ENCODE data around the gene ATF6B. TPM values are rescaled to one million over a fixed set of nuclear protein-coding genes. Genes with fewer than 3 reads are reported as not detected.
"Not testable (repeated sequence)": the region's sequence is repeated elsewhere in the genome, so short reads cannot be mapped to it uniquely, and the experiment has no call there.

ATF6B gene
- total RNA-seq, 2 donors from 2014 or later = 125 to 132 TPM

GRCh38 chr6:32112431-32112980 is 15.5 kb downstream of the ATF6B start:
- no peaks in the 10 kb centered on the region for H3K36me3 Mint-ChIP-seq
- peaks cover 10 to 11% of the 10 kb centered on the region in 2 donors for H3K27me3 Mint-ChIP-seq
- H3K4me3 Mint-ChIP-seq = no peak overlapping the region
- DNase-seq (ENCODE audit: low spot score) = no peak
- H3K4me1 Mint-ChIP-seq (ENCODE audit: low read depth in 2 of 2) = peaks cover 0 to 24% of the 10 kb centered on the region in 2 donors
- peak overlapping the region in 1 of 2 donors; percentile 32 for H3K27ac Mint-ChIP-seq
- no peak for ATAC-seq
- no peaks in the 10 kb centered on the region for H3K9me3 Mint-ChIP-seq

DNA sequence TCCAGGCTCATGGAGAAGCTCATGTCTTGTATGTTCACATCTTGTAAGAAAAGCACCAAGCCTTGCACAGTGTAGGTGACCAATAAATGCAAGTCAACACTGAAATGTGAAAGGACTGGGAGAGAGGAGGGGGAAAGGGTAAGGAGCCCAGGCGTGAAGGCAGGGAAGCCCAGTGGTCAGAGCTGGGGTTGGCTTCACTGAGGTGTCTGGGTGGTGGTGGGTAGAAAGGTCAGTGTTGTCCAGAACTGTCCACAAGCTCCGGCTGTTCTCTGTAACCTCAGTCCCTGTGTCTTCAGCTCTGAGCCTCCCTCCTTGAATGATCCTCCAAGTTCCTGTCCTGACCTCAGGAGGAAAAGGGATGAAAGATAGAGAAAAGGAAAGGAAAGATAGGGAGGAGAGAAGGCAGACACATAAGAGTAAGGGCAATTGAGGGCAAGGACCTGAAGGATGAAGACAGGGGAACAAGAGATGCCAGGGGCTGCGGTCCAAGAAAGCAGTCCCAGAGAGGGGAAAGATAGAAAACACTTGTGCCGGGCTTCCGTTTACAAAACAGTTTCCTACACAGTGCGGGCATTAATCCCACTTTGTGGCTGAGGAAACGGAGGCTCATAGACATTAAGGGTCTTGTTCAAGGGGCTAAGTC is 16.5 kb downstream of the ATF6B start:
- Mint-ChIP-seq H3K4me1 (ENCODE audit: low read depth in 2 of 2) (peaks cover 0 to 25% of the 10 kb centered on the region in 2 donors), H3K36me3 (no peaks in the 10 kb centered on the region), H3K4me3 (no peak overlapping the region), H3K27me3 (peaks cover 13% of the 10 kb centered on the region in 2 donors), H3K27ac (no peak overlapping the region), H3K9me3 (no peaks in the 10 kb centered on the region)
- DNase-seq (ENCODE audit: low spot score) (no peak), ATAC-seq (no peak)

DNA sequence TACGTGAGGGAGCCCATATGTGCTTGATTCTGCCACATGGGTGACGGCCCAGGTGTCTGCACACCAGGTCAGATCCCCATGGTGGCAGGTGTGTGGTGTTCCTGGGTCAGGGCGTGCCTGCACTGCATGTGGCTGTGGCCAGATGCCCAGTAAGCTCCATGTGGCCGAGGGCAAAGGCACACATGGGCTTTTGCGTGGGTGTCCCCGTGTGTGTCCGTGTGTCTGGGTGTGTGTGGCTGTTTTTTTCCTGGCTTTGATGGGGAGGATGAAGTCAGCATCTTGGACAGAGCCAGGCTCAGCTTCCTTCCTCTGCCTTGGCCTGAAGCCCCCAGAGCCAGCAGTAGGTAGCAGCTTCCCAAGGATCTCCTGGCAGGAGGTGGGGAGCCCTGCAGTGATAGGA is 17.4 kb downstream of the ATF6B start:
- H3K4me1 Mint-ChIP-seq (ENCODE audit: low read depth in 2 of 2) = peaks cover 0 to 25% of the 10 kb centered on the region in 2 donors
- no peak overlapping the region for H3K27ac Mint-ChIP-seq
- peaks cover 16 to 18% of the 10 kb centered on the region in 2 donors for H3K27me3 Mint-ChIP-seq
- ATAC-seq (no peak), DNase-seq (ENCODE audit: low spot score) (no peak)
- H3K9me3 Mint-ChIP-seq = no peaks in the 10 kb centered on the region
- H3K36me3 Mint-ChIP-seq = no peaks in the 10 kb centered on the region
- H3K4me3 Mint-ChIP-seq = no peak overlapping the region

GRCh38 chr6:32109765-32110160 is 18.3 kb downstream of the ATF6B start:
- Mint-ChIP-seq H3K9me3 (no peaks in the 10 kb centered on the region), H3K27ac (no peak overlapping the region), H3K4me1 (ENCODE audit: low read depth in 2 of 2) (peaks cover 0 to 25% of the 10 kb centered on the region in 2 donors), H3K36me3 (no peaks in the 10 kb centered on the region), H3K4me3 (no peak overlapping the region), H3K27me3 (peaks cover 22 to 24% of the 10 kb centered on the region in 2 donors)
- ATAC-seq = no peak
- DNase-seq (ENCODE audit: low spot score) = no peak

DNA sequence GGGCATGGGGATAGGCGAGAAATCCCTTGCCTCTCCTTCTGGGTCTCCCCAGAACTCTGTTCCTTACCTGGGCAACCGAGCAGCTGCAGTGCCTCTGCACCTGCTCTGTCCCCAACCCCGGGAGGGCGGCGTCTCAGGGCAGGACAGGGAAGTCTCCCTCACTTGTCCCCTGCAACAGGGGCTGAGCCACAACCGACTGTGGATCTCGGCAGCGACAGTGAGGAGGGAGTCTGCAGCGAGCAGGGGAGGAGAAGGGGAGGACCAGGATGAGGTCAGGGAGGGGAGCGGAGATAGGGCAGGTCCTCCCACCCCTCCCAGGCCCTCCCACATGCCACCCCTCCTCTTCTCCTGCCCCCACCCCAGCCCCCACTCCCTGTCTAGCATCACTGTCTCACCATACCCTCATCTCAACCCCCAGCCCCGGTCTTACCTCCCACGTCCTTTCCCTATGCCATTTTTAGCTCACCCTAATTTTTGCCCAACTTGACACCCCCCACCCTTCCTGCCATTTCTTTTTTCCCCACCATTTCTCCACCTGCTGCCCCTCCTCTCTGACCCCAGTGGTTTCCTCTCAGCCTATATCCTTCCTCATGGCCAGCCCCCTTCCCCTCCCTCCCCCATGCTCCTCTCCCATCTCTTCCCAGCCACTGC is 18.8 kb downstream of the ATF6B start, which contains the start of gene TNXB:
Gene TNXB, minus strand, starts transcription at position 225 of the 651 bp plus-strand sequence. CDS start 11,140 bp downstream, outside the sequence.
- Mint-ChIP-seq H3K9me3 (no peaks in the 10 kb centered on the region), H3K27me3 (peaks cover 25 to 30% of the 10 kb centered on the region in 2 donors), H3K4me3 (no peak within 1 kb of the TSS), H3K27ac (no peak within 1 kb of the TSS), H3K36me3 (no peaks in the 10 kb centered on the region), H3K4me1 (ENCODE audit: low read depth in 2 of 2) (peaks cover 0 to 25% of the 10 kb centered on the region in 2 donors)
- ATAC-seq = peak in 1 of 2 donors; percentile 32
- no peak for DNase-seq (ENCODE audit: low spot score)

DNA sequence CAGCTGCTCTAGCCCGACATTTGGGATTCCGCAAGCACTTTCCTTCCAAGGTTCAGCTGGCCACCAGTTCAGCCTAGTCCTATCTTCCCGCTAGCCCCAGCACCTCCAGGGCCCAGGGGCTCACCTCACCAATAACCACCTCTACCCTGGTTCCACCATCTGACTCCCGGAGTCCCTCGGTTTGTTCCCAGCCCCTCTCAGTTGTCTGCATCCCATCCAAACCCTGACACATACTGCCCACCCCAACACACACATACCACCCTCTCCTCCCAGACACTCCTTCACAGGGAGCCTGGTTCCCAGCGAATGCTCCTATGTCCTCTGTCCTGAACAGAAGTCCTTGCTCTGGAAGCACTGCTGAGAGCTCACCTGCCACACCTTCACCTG is 19.3 kb downstream of the ATF6B start:
- Mint-ChIP-seq H3K27ac (no peak overlapping the region), H3K4me3 (no peak overlapping the region)

DNA sequence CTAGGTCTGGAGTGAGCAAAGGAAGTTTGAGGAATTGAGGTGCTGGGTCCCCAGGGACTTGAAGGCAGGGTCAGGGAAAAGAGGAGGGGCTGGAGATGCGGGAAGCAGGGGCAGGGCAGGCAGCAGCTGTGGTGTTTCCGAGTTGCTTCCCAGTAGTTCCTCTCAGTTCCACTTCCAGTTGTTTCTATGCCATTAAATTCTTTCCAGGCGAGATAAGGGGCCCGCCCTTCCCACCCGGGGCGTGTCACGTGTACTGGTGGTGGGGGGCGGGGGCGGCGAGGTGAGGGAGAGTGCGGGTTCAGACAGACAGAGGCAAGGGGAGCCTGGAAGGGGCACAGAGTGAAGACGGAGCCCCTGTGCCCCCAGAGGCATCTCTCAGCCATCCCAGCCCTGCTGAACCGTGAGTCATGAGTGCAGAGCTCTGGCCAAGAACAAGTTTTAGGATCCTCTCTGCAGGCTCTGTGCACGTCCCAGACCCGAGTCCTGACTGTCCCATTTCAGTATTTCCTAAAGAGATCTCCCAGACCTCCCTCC is 19.9 kb downstream of the ATF6B start:
- H3K4me3 Mint-ChIP-seq = no peak overlapping the region
- H3K4me1 Mint-ChIP-seq (ENCODE audit: low read depth in 2 of 2) = peaks cover 0 to 24% of the 10 kb centered on the region in 2 donors
- no peak overlapping the region for H3K27ac Mint-ChIP-seq
- H3K27me3 Mint-ChIP-seq = peaks cover 29 to 38% of the 10 kb centered on the region in 2 donors
- H3K36me3 Mint-ChIP-seq = no peaks in the 10 kb centered on the region
- ATAC-seq (no peak), DNase-seq (ENCODE audit: low spot score) (no peak)
- H3K9me3 Mint-ChIP-seq = no peaks in the 10 kb centered on the region

More for the DNA sequence above, 19.3 kb downstream of the ATF6B start:
- no peaks in the 10 kb centered on the region for H3K9me3 Mint-ChIP-seq
- ATAC-seq (no peak), DNase-seq (ENCODE audit: low spot score) (no peak)
- peaks cover 27 to 33% of the 10 kb centered on the region in 2 donors for H3K27me3 Mint-ChIP-seq
- no peaks in the 10 kb centered on the region for H3K36me3 Mint-ChIP-seq
- H3K4me1 Mint-ChIP-seq (ENCODE audit: low read depth in 2 of 2) = peaks cover 0 to 25% of the 10 kb centered on the region in 2 donors

- H3K9me3 Mint-ChIP-seq = no peaks in the 10 kb centered on the region
- ATAC-seq (no peak), DNase-seq (ENCODE audit: low spot score) (no peak)
- H3K27me3 Mint-ChIP-seq = peaks cover 29 to 40% of the 10 kb centered on the region in 2 donors
- H3K4me3 Mint-ChIP-seq = no peak overlapping the region
- peaks cover 0 to 22% of the 10 kb centered on the region in 2 donors for H3K4me1 Mint-ChIP-seq (ENCODE audit: low read depth in 2 of 2)
- no peaks in the 10 kb centered on the region for H3K36me3 Mint-ChIP-seq
- no peak overlapping the region for H3K27ac Mint-ChIP-seq
These were observed 20.6 kb downstream of the ATF6B start for GRCh38 chr6:32107406-32107805.

- no peaks in the 10 kb centered on the region for H3K9me3 Mint-ChIP-seq
- peaks cover 29 to 40% of the 10 kb centered on the region in 2 donors for H3K27me3 Mint-ChIP-seq
- ATAC-seq (no peak), DNase-seq (ENCODE audit: low spot score) (no peak)
- H3K36me3 Mint-ChIP-seq = no peaks in the 10 kb centered on the region
- no peak overlapping the region for H3K4me3 Mint-ChIP-seq
- H3K4me1 Mint-ChIP-seq (ENCODE audit: low read depth in 2 of 2) = peaks cover 0 to 18% of the 10 kb centered on the region in 2 donors
- no peak overlapping the region for H3K27ac Mint-ChIP-seq
These were observed 22.6 kb downstream of the ATF6B start for GRCh38 chr6:32105433-32105832.

DNA sequence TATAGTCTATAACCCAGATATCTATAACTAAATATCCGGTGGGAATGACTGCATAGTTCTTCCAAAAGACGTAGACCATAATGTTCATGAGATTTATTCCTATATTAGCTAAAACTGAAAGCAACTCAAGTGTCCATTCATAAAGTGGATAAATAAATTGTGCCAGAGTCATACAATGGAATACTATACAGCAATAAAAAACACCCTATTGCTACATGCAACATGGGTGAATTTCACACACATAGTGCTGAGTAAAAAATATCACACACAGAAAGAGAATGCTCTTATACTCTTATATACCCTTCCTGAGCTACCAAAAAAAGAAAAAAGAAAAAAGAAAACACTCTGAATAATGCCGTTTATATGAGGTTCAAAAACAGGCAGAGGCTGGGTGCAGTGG is 25.8 kb downstream of the ATF6B start:
- DNase-seq (ENCODE audit: low spot score) (no peak), ATAC-seq (no peak)
- Mint-ChIP-seq H3K27me3 (peaks cover 31 to 46% of the 10 kb centered on the region in 2 donors), H3K36me3 (no peaks in the 10 kb centered on the region), H3K4me1 (ENCODE audit: low read depth in 2 of 2) (no peaks in the 10 kb centered on the region), H3K27ac (no peak overlapping the region), H3K9me3 (no peaks in the 10 kb centered on the region), H3K4me3 (no peak overlapping the region)

DNA sequence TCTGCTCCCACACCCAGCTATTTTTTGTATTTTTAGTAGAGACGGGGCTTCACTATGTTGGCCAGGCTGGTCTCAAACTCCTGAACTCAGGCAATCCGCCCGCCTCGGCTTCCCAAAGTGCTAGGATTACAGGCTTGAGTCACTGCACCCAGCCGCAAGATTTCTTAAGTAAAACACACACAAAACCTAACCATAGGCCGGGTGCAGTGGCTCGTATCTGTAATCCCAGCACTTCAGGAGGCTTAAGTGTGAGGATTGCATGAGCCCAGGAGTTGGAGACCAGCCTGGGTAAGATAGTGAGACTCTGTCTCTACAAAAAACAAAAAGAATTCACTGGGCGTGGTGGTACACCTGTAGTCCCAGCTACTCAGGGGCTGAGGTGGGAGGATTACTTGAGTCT is 27.8 kb downstream of the ATF6B start:
- not testable (repeated sequence) for H3K27ac Mint-ChIP-seq; H3K4me3 Mint-ChIP-seq; H3K9me3 Mint-ChIP-seq; H3K4me1 Mint-ChIP-seq (ENCODE audit: low read depth in 2 of 2); ATAC-seq; H3K36me3 Mint-ChIP-seq
- peaks cover 34 to 40% of the 10 kb centered on the region in 2 donors for H3K27me3 Mint-ChIP-seq
- DNase-seq (ENCODE audit: low spot score) = peak; percentile 1

DNA sequence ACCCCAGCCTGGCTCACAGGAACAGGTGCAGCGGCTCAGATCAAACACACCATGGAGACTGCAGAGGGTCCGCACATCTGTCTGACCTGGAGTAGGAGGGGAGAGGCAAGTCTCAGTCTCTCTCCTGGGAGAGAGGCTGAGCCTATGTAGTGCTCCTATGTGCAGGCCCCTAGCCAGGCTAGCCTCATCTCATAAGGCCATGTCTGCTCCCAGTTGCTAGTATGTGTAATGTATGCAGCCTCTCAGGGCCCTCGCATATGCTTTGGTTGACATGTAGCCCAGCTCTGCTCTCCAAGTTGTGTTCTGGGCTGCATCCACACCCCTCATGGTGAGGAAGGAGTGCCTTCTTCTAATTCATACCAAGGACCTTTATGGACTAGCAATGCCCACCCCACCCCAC is 30.7 kb downstream of the ATF6B start:
- Mint-ChIP-seq H3K27me3 (peaks cover 19 to 25% of the 10 kb centered on the region in 2 donors), H3K4me1 (ENCODE audit: low read depth in 2 of 2) (peaks cover 0 to 2% of the 10 kb centered on the region in 2 donors), H3K4me3 (no peak overlapping the region), H3K36me3 (no peaks in the 10 kb centered on the region), H3K9me3 (no peaks in the 10 kb centered on the region), H3K27ac (no peak overlapping the region)
- no peak for DNase-seq (ENCODE audit: low spot score)
- ATAC-seq = no peak

GRCh38 chr6:32096394-32097258 is 31.4 kb downstream of the ATF6B start:
- H3K36me3 Mint-ChIP-seq = no peaks in the 10 kb centered on the region
- H3K27me3 Mint-ChIP-seq = peaks cover 19 to 32% of the 10 kb centered on the region in 2 donors
- peak in 1 of 2 donors; percentile 32 for ATAC-seq
- H3K4me1 Mint-ChIP-seq (ENCODE audit: low read depth in 2 of 2) = peaks cover 0 to 2% of the 10 kb centered on the region in 2 donors
- no peaks in the 10 kb centered on the region for H3K9me3 Mint-ChIP-seq
- no peak for DNase-seq (ENCODE audit: low spot score)
- no peak overlapping the region for H3K4me3 Mint-ChIP-seq
- no peak overlapping the region for H3K27ac Mint-ChIP-seq
